PC-3 (cell line): Measurements from ENCODE around the gene PLSCR5.

Source experiments
- CTCF ChIP-seq: fragments of 300-600 bp; sonication (generic); conservative IDR thresholded peaks from 2 replicates; pipeline ENCODE4 v1.5.1; 2017; ENCODE audit warnings: antibody characterized with exemption, low read depth, mild to moderate bottlenecking, low read length
- EZH2 ChIP-seq: fragments of 300-600 bp; sonication (generic); IDR thresholded peaks from one replicate; pipeline ENCODE4 v1.6.1; 2017; ENCODE audit warnings: antibody characterized with exemption, mild to moderate bottlenecking, low read length; ENCODE audit not compliant: unreplicated experiment

GRCh38 chr3:146589899-146590508 is 15.1 kb downstream of the PLSCR5 start:
- TF ChIP-seq CTCF (peak; percentile 79), EZH2 (no peak)
